ENCODE data around the gene FGF9. TPM values are rescaled to one million over a fixed set of nuclear protein-coding genes. Genes with fewer than 3 reads are reported as not detected.

Gene FGF9
- total RNA-seq, 1 donor from 2014 or later: 0.25 TPM

- H3K27ac ChIP-seq: peak overlapping the region; percentile 39
- no peaks in the 10 kb centered on the region for H3K36me3 ChIP-seq
- H3K4me3 ChIP-seq: no peak overlapping the region
- H3K27me3 ChIP-seq: no peaks in the 10 kb centered on the region
- intact Hi-C loops (cut with DNase I): no loop called here
- TF ChIP-seq CTCF (IDR thresholded peaks at IDR 0.05): no peak
- peak in 1 of 2 donors; percentile 61 for TF ChIP-seq POLR2AphosphoS5 (IDR thresholded peaks at IDR 0.05; ENCODE audit: insufficient read depth in 1 of 2, low read depth in 1 of 2)
- no peaks in the 10 kb centered on the region for H3K4me1 ChIP-seq
- DNase-seq (ENCODE audit: extremely low spot score in 2 of 2): no peak
- H3K9me3 ChIP-seq: no peaks in the 10 kb centered on the region
Observed at GRCh38 chr13:21683034-21683733, 12.3 kb downstream of the FGF9 start.

- TF ChIP-seq POLR2A (IDR thresholded peaks at IDR 0.05) (no peak), CTCF (IDR thresholded peaks at IDR 0.05) (no peak), POLR2AphosphoS5 (IDR thresholded peaks at IDR 0.05; ENCODE audit: insufficient read depth in 1 of 2, low read depth in 1 of 2) (no peak)
- no peak overlapping the region for H3K27ac ChIP-seq
- H3K27me3 ChIP-seq: no peaks in the 10 kb centered on the region
- H3K4me1 ChIP-seq: no peaks in the 10 kb centered on the region
- no peak overlapping the region for H3K4me3 ChIP-seq
- no peak for DNase-seq (ENCODE audit: extremely low spot score in 2 of 2)
- intact Hi-C loops (cut with DNase I): no loop called here
- no peaks in the 10 kb centered on the region for H3K9me3 ChIP-seq
- H3K36me3 ChIP-seq: no peaks in the 10 kb centered on the region
Observed at GRCh38 chr13:21684576-21684975, 13.7 kb downstream of the FGF9 start.

DNA sequence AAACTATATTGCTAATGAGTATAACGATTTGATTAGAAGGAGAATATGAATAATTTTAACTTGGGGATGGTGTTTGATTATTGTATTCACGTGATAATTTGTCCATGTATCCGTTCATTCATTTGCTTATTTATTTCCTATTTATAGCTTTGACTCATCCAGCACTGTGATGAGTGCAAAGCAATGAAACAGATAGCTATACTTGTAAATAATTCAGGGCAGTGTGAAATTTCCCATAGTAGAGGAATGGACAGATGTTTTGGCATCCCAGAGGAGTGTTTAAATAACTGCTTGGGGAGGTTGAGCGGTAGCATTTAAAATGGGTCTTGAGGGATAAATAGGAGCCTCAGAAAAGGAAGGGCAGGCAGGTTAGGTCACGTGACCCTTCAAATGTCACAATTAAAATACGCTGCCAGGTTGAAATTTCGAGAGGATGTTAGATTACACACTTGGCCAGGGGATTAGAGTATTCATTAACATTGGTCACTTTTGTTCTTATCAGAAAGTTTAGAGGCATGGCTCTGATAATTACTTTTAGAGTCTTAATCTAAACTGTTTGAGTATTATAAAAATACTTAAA lies 14.7 kb downstream of the FGF9 start:
- Histone ChIP-seq H3K27me3 (no peaks in the 10 kb centered on the region), H3K4me3 (no peak overlapping the region), H3K27ac (no peak overlapping the region), H3K9me3 (no peaks in the 10 kb centered on the region), H3K36me3 (no peaks in the 10 kb centered on the region), H3K4me1 (no peaks in the 10 kb centered on the region)
- intact Hi-C loops (cut with DNase I): no loop called here
- DNase-seq (ENCODE audit: extremely low spot score in 2 of 2): no peak
- TF ChIP-seq POLR2AphosphoS5 (IDR thresholded peaks at IDR 0.05; ENCODE audit: insufficient read depth in 1 of 2, low read depth in 1 of 2): no peak
- no peak for TF ChIP-seq CTCF (IDR thresholded peaks at IDR 0.05)
- no peak for TF ChIP-seq POLR2A (IDR thresholded peaks at IDR 0.05)

- Histone ChIP-seq H3K27ac (no peak overlapping the region), H3K36me3 (no peaks in the 10 kb centered on the region), H3K27me3 (no peaks in the 10 kb centered on the region), H3K9me3 (no peaks in the 10 kb centered on the region), H3K4me1 (no peaks in the 10 kb centered on the region), H3K4me3 (no peak overlapping the region)
- DNase-seq (ENCODE audit: extremely low spot score in 2 of 2): no peak
- intact Hi-C loops (cut with DNase I): no loop called here
- no peak for TF ChIP-seq CTCF (IDR thresholded peaks at IDR 0.05)
- TF ChIP-seq POLR2AphosphoS5 (IDR thresholded peaks at IDR 0.05; ENCODE audit: insufficient read depth in 1 of 2, low read depth in 1 of 2): no peak
- TF ChIP-seq POLR2A (IDR thresholded peaks at IDR 0.05): no peak
Observed at GRCh38 chr13:21686751-21687391, 16.0 kb downstream of the FGF9 start.

DNA sequence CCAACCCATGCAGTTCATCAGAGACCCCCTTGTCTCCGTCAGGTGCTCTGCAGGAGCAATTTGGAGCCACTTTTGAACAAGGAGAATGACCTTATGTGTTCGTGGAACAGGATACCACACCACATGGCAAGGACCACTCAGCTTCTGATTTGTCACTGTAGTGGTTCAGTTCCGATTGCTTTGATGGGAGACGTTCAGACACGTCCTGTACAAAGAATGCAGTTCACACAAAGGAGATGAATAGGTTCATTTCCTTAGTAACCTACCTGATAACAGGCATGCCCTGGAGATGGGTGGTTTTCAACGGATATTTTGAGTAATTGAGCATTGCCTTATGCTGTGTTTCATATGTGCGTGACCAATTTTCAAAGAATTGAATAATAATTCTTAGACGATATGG lies 17.2 kb downstream of the FGF9 start:
- Histone ChIP-seq H3K36me3 (no peaks in the 10 kb centered on the region), H3K27me3 (no peaks in the 10 kb centered on the region), H3K27ac (no peak overlapping the region), H3K4me3 (no peak overlapping the region), H3K9me3 (no peaks in the 10 kb centered on the region), H3K4me1 (no peaks in the 10 kb centered on the region)
- no peak for DNase-seq (ENCODE audit: extremely low spot score in 2 of 2)
- TF ChIP-seq CTCF (IDR thresholded peaks at IDR 0.05) (no peak), POLR2A (IDR thresholded peaks at IDR 0.05) (no peak), POLR2AphosphoS5 (IDR thresholded peaks at IDR 0.05; ENCODE audit: insufficient read depth in 1 of 2, low read depth in 1 of 2) (no peak)
- intact Hi-C loops (cut with DNase I): no loop called here

Measured in vagina (tissue), 2 donors.